Heart left ventricle (tissue), 16 donors: ENCODE data around the gene OSTM1. TPM values are rescaled to one million over a fixed set of nuclear protein-coding genes. Genes with fewer than 3 reads are reported as not detected.

Experiments
- ATAC-seq, 4 donors: fragments of 200-7000 bp; cut with Tn5 transposase; one replicate each; pipeline ENCODE4 v1.9.1; 2020 to 2022; ENCODE audit warnings: moderate library complexity in 4 of 4, mild to moderate bottlenecking in 3 of 4, moderate number of reproducible peaks in 1 of 4
- DNase-seq, 5 donors: peaks; one replicate each; pipeline ENCODE4 v3.0.0-alpha.2; 2020
- H3K27ac ChIP-seq, 12 donors: fragments of 200-600 bp; sonication (generic) in 4 of 12; one replicate each; pipeline versions ENCODE4 v1.5.0 to v1.8.0; 2016 to 2022; ENCODE audit warnings: mild to moderate bottlenecking in 2 of 12
- H3K27me3 ChIP-seq, 9 donors: fragments of 200-600 bp; sonication (generic) in 2 of 9; one replicate each; pipeline versions ENCODE4 v1.5.1 to v1.8.0; 2016 to 2022; ENCODE audit warnings: mild to moderate bottlenecking in 3 of 9
- H3K36me3 ChIP-seq, 9 donors: fragments of 200-600 bp; sonication (generic) in 2 of 9; one replicate each; pipeline versions ENCODE4 v1.5.0 to v1.8.0; 2018 to 2022; ENCODE audit warnings: mild to moderate bottlenecking in 2 of 9
- H3K4me1 ChIP-seq, 12 donors: fragments of 200-600 bp; sonication (generic) in 4 of 12; one replicate each; pipeline versions ENCODE4 v1.5.0 to v1.8.0; 2016 to 2022; ENCODE audit warnings: mild to moderate bottlenecking in 3 of 12
- H3K4me3 ChIP-seq, 12 donors: fragments of 200-600 bp; sonication (generic) in 4 of 12; one replicate each; pipeline versions ENCODE4 v1.5.0 to v1.8.0; 2017 to 2022; ENCODE audit warnings: mild to moderate bottlenecking in 9 of 12, moderate library complexity in 4 of 12
- H3K9me3 ChIP-seq, 12 donors: fragments of 200-600 bp; sonication (generic) in 4 of 12; one replicate each; pipeline versions ENCODE4 v1.5.0 to v1.8.0; 2016 to 2022; ENCODE audit warnings: mild to moderate bottlenecking in 1 of 12
- POLR2A ChIP-seq, 2 donors: fragments of 450-650 bp; IDR thresholded peaks; one replicate each; pipeline ENCODE4 v1.6.1; 2017; ENCODE audit warnings: antibody characterized with exemption in 2 of 2, mild to moderate bottlenecking in 2 of 2, moderate library complexity in 2 of 2
- WGBS, 4 donors: extraction: QIAGEN DNeasy Blood & Tissue Kit in 2 of 4; methylation state at CpG; one replicate each; pipeline versions ENCODE4 v1.1.5 to v1.1.7; 2013 to 2018; 5-methylcytosine and 5-hydroxymethylcytosine counted together
- intact Hi-C, 10 donors: fragments of 100-400 bp; cut with DNase I; formaldehyde crosslinking; loops; one replicate each; pipeline versions ENCODE4 v1.11.1 to v1.14.2; 2022
- polyA plus RNA-seq, 2 donors: library from polyadenylated mRNA; stranded (reverse); fragments of 200-250 nt; gene quantifications; one replicate each; pipeline ENCODE4 v1.2.3, GENCODE V29; 2013
- total RNA-seq, 9 donors: library from RNA; depleted of rRNA in 2 of 9; stranded (reverse); fragments of >200 nt in 2 of 9; fragmentation: NEBNext Ultra II Directional in 3 of 9; extraction: Animal tissue kit (Norgen Biotek cat#: 25700) in 3 of 9; gene quantifications; one replicate each; pipeline versions ENCODE4 v1.1.0 to v1.2.4, GENCODE V29; 2016 to 2023
- TF ChIP-seq, protein P1 (sequence below), 12 donors: fragments of 200-600 bp; sonication (generic) in 4 of 12; IDR thresholded peaks; one replicate each; pipeline versions ENCODE4 v1.5.0 to v1.8.0; 2018 to 2022; ENCODE audit warnings: antibody characterized with exemption in 12 of 12, mild to moderate bottlenecking in 5 of 12
- donor health status: ischemic (EF 13 %, LVEDD 7.1; RV severe dilation, severe dysfunction).
- donor health status: healthy with polysubstance abuse.
- donor health status: DM: no; HTN: yes; CAD: no.
- donor health status: DM: no; HTN: no; CAD: no.
- donor health status: ischemic (EF 25% LVEDD 6.9; RV normal size, moderate dysfunction).
- donor health status: ischemic (EF 25% LVEDD 5.7; RV mildly dilated, moderate dysfunction).
- donor health status: healthy.
- donor health status: DM: yes; HTN: yes; CAD: no.
- donor health status: ischemic (EF 35%, LVEDD 5.7; RV mildly dilated, moderate dysfunction).
- donor health status: nonischemic (EF 11% LVEDD 7.7; RV severe dilation, severe dysfunction).
- donor health status: DM: yes; HTN: yes; CAD: no.
- donor health status: PGD.
- donor health status: ischemic (EF 29% LVEDD 5.4; RV normal size, mild dysfunction).
- donor health status: nonischemic (EF 23%, LVEDD 6.1; RV moderate dilation, normal function).

OSTM1 gene
- total and polyA plus RNA-seq, 11 donors = 19.0 to 69.3 (median 45.2) TPM

- ATAC-seq (no peak), DNase-seq (no peak)
- Histone ChIP-seq H3K36me3 (no peaks in the 10 kb centered on the region), H3K4me1 (peaks cover 0 to 53% (median 40%) of the 10 kb centered on the region in 12 donors), H3K4me3 (peak overlapping the region; percentile 60 to 81 (median 66)), H3K27me3 (peaks cover 39 to 99% (median 84%) of the 10 kb centered on the region in 9 donors), H3K27ac (no peak overlapping the region), H3K9me3 (no peaks in the 10 kb centered on the region)
- WGBS, 4 donors = 1 to 3% (median 1%) methylated on average over 16 to 45 of the region's 45 CpGs
- intact Hi-C loops = loop anchor here in 6 of 10 donors (10.0 kb wide), 2 partner anchors 136 to 376 kb away; no protein-coding TSS in a partner anchor
- TF ChIP-seq, protein P1, sequence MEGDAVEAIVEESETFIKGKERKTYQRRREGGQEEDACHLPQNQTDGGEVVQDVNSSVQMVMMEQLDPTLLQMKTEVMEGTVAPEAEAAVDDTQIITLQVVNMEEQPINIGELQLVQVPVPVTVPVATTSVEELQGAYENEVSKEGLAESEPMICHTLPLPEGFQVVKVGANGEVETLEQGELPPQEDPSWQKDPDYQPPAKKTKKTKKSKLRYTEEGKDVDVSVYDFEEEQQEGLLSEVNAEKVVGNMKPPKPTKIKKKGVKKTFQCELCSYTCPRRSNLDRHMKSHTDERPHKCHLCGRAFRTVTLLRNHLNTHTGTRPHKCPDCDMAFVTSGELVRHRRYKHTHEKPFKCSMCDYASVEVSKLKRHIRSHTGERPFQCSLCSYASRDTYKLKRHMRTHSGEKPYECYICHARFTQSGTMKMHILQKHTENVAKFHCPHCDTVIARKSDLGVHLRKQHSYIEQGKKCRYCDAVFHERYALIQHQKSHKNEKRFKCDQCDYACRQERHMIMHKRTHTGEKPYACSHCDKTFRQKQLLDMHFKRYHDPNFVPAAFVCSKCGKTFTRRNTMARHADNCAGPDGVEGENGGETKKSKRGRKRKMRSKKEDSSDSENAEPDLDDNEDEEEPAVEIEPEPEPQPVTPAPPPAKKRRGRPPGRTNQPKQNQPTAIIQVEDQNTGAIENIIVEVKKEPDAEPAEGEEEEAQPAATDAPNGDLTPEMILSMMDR (IDR thresholded peaks at IDR 0.05) = no peak
- TF ChIP-seq POLR2A (IDR thresholded peaks at IDR 0.05) = no peak
These were observed 43.8 kb upstream of the OSTM1 start for GRCh38 chr6:108118359-108118724.

GRCh38 chr6:108117427-108118358 is 43.2 kb upstream of the OSTM1 start:
- WGBS, 4 donors = 1 to 2% (median 2%) methylated on average over 45 to 72 of the region's 72 CpGs

GRCh38 chr6:108116546-108117426 is 42.2 kb upstream of the OSTM1 start:
- DNase-seq = no peak
- peaks cover 39 to 98% (median 77%) of the 10 kb centered on the region in 9 donors for H3K27me3 ChIP-seq
- H3K4me3 ChIP-seq = peak overlapping the region in 7 of 12 donors; percentile 61 to 81 (median 66)
- intact Hi-C loops = loop anchor here in 7 of 10 donors (2.0 to 10.0 kb wide), 3 partner anchors 138 to 416 kb away; no protein-coding TSS in a partner anchor
- H3K36me3 ChIP-seq = no peaks in the 10 kb centered on the region
- H3K4me1 ChIP-seq = peaks cover 0 to 55% (median 40%) of the 10 kb centered on the region in 12 donors
- H3K27ac ChIP-seq = no peak overlapping the region
- no peak for ATAC-seq
- 8 to 24% (median 12%) methylated on average over 21 to 46 of the region's 46 CpGs for WGBS, 4 donors
- TF ChIP-seq POLR2A (IDR thresholded peaks at IDR 0.05) = no peak
- TF ChIP-seq, protein P1 (IDR thresholded peaks at IDR 0.05) = no peak
- H3K9me3 ChIP-seq = no peaks in the 10 kb centered on the region

More at GRCh38 chr6:108117427-108118358, 43.2 kb upstream of the OSTM1 start:
- H3K4me3 ChIP-seq = peak overlapping the region; percentile 60 to 81 (median 66)
- H3K4me1 ChIP-seq = peaks cover 0 to 55% (median 40%) of the 10 kb centered on the region in 12 donors
- peak; percentile 31 to 65 (median 34) for DNase-seq
- peak in 3 of 4 donors; percentile 48 to 60 (median 56) for ATAC-seq
- no peak overlapping the region for H3K27ac ChIP-seq
- peaks cover 39 to 99% (median 80%) of the 10 kb centered on the region in 9 donors for H3K27me3 ChIP-seq
- intact Hi-C loops = loop anchor here in 7 of 10 donors (2.0 to 10.0 kb wide), 3 partner anchors 137 to 415 kb away; no protein-coding TSS in a partner anchor
- TF ChIP-seq POLR2A (IDR thresholded peaks at IDR 0.05) = no peak
- TF ChIP-seq, protein P1 (IDR thresholded peaks at IDR 0.05) = no peak
- no peaks in the 10 kb centered on the region for H3K9me3 ChIP-seq
- no peaks in the 10 kb centered on the region for H3K36me3 ChIP-seq
